H1 (cell line): ENCODE results near the gene TMEM30A. TPM values are rescaled to one million over a fixed set of nuclear protein-coding genes. Genes with fewer than 3 reads are reported as not detected.

Experiments
- CTCF ChIA-PET: fragments of 300-600 bp; sonication (Branson Sonifier 250); formaldehyde crosslinking; loops from one replicate; lab custom pipeline; 2021; ENCODE audit not compliant: partially characterized antibody; lab: Charles Lee
- POLR2A ChIA-PET: fragments of 300-600 bp; sonication (Branson Sonifier 250); formaldehyde crosslinking; loops from one replicate; lab custom pipeline; 2021; ENCODE audit warnings: inconsistent platforms; ENCODE audit not compliant: partially characterized antibody; lab: Charles Lee
- DNase-seq, 2 experiments: peaks; one replicate each; pipeline versions ENCODE4 v3.0.0 to v3.0.0-alpha.2; 2010 to 2022; ENCODE audit warnings: low spot score in 2 of 2, low read depth in 1 of 2, mixed read lengths in 1 of 2
- FAIRE-seq: peaks from 2 replicates; lab custom pipeline; 2011; peaks lifted over from hg19 to GRCh38; lab: Jason Lieb, UNC
- H2AFZ ChIP-seq: 2 replicates; pipeline ENCODE4 v1.8.1; 2012; ENCODE audit warnings: low read length, inconsistent platforms
- H2AK5ac ChIP-seq: 2 replicates; pipeline ENCODE4 v1.6.1; 2013; ENCODE audit warnings: low read depth, low read length
- H2BK120ac ChIP-seq: replicated peaks from 2 replicates; pipeline ENCODE3; 2013; ENCODE audit warnings: low read depth, low read length, inconsistent platforms
- H2BK12ac ChIP-seq: 2 replicates; pipeline ENCODE4 v1.6.1; 2013; ENCODE audit warnings: low read depth, low read length
- H2BK15ac ChIP-seq: 2 replicates; pipeline ENCODE4 v1.6.1; 2013; ENCODE audit warnings: low read length
- H2BK20ac ChIP-seq: 2 replicates; pipeline ENCODE4 v1.6.1; 2013; ENCODE audit warnings: low read length
- H2BK5ac ChIP-seq: 2 replicates; pipeline ENCODE4 v1.6.1; 2013; ENCODE audit warnings: low read depth, low read length
- H3K14ac ChIP-seq: 2 replicates; pipeline ENCODE4 v1.6.1; 2013; ENCODE audit warnings: inconsistent platforms; ENCODE audit not compliant: insufficient read length
- H3K18ac ChIP-seq: 2 replicates; pipeline ENCODE4 v1.6.1; 2013; ENCODE audit warnings: low read length; ENCODE audit errors: extremely low read depth
- H3K23ac ChIP-seq: 2 replicates; pipeline ENCODE4 v1.6.1; 2013; ENCODE audit warnings: inconsistent platforms; ENCODE audit not compliant: insufficient read length
- H3K23me2 ChIP-seq: 2 replicates; pipeline ENCODE4 v1.6.1; 2013; ENCODE audit warnings: low read depth, low read length
- H3K27ac ChIP-seq: 2 replicates; pipeline ENCODE4 v1.6.1; 2011; ENCODE audit warnings: low read depth, low read length, inconsistent platforms
- H3K27me3 ChIP-seq, 4 experiments: replicated peaks in 1 of 4; 1 replicate in 1 of 4; 2 replicates in 3 of 4; pipeline versions ENCODE4 v1.6.1 to v1.8.1; 2011 to 2013; ENCODE audit warnings: low read length in 3 of 4, mild to moderate bottlenecking in 3 of 4, inconsistent platforms in 2 of 4, mixed read lengths in 2 of 4, moderate library complexity in 1 of 4; ENCODE audit not compliant: control insufficient read depth in 3 of 4, insufficient read depth in 3 of 4; ENCODE audit errors: extremely low read depth in 1 of 4
- H3K36me3 ChIP-seq, 4 experiments: 2 replicates each; pipeline versions ENCODE4 v1.6.1 to v1.8.1; 2011 to 2013; ENCODE audit warnings: mild to moderate bottlenecking in 4 of 4, low read length in 3 of 4, moderate library complexity in 2 of 4, control low read depth in 1 of 4, inconsistent platforms in 1 of 4; ENCODE audit not compliant: insufficient read depth in 4 of 4, control insufficient read depth in 2 of 4
- H3K4ac ChIP-seq: replicated peaks from 2 replicates; pipeline ENCODE3; 2013; ENCODE audit warnings: low read length, low read depth, mixed read lengths, inconsistent platforms; ENCODE audit not compliant: insufficient read length
- H3K4me1 ChIP-seq, 4 experiments: replicated peaks in 1 of 4; 1 replicate in 1 of 4; 2 replicates in 3 of 4; pipeline versions ENCODE4 v1.6.1 to v1.8.1; 2011 to 2013; ENCODE audit warnings: low read length in 3 of 4, inconsistent platforms in 2 of 4, mixed read lengths in 1 of 4; ENCODE audit not compliant: insufficient read depth in 4 of 4, control insufficient read depth in 3 of 4
- H3K4me2 ChIP-seq, 2 experiments: 2 replicates each; pipeline versions ENCODE4 v1.6.1 to v1.8.1; 2011 to 2013; ENCODE audit warnings: low read depth in 2 of 2, low read length in 2 of 2, control low read depth in 1 of 2, inconsistent platforms in 1 of 2, mild to moderate bottlenecking in 1 of 2; ENCODE audit not compliant: insufficient read depth in 1 of 2
- H3K4me3 ChIP-seq, 4 experiments: fragments of 200-600, 300-600 bp in 1 of 4; sonication (generic), shearing (Covaris generic), sonication (Bioruptor Twin) in 1 of 4; 2 replicates each; pipeline versions ENCODE4 v1.5.1 to v1.8.1; 2011 to 2016; ENCODE audit warnings: low read length in 4 of 4, low read depth in 3 of 4, control low read depth in 2 of 4, inconsistent platforms in 2 of 4, mild to moderate bottlenecking in 2 of 4, mixed read lengths in 1 of 4, moderate library complexity in 1 of 4; ENCODE audit not compliant: insufficient read depth in 2 of 4; ENCODE audit errors: extremely low read depth in 1 of 4
- H3K56ac ChIP-seq: replicated peaks from 2 replicates; pipeline ENCODE3; 2013; ENCODE audit warnings: low read depth, mild to moderate bottlenecking, mixed read lengths, low read length, inconsistent platforms; ENCODE audit not compliant: insufficient read length
- H3K79me1 ChIP-seq: 2 replicates; pipeline ENCODE4 v1.6.1; 2013; ENCODE audit warnings: low read depth, low read length, control low read depth
- H3K79me2 ChIP-seq, 2 experiments: 2 replicates each; pipeline versions ENCODE4 v1.6.1 to v1.8.1; 2012 to 2013; ENCODE audit warnings: low read length in 2 of 2, mild to moderate bottlenecking in 2 of 2, inconsistent platforms in 1 of 2; ENCODE audit not compliant: insufficient read depth in 2 of 2, control insufficient read depth in 1 of 2
- H3K9ac ChIP-seq, 4 experiments: replicated peaks in 1 of 4; 1 replicate in 1 of 4; 2 replicates in 3 of 4; pipeline versions ENCODE4 v1.6.1 to v1.8.1; 2011 to 2013; ENCODE audit warnings: low read depth in 3 of 4, low read length in 3 of 4, control low read depth in 2 of 4, mild to moderate bottlenecking in 2 of 4, moderate library complexity in 2 of 4, inconsistent platforms in 1 of 4; ENCODE audit errors: extremely low read depth in 1 of 4
- H3K9me3 ChIP-seq, 2 experiments: 2 replicates each; pipeline versions ENCODE4 v1.6.1 to v1.8.1; 2012 to 2013; ENCODE audit warnings: mild to moderate bottlenecking in 2 of 2, moderate library complexity in 2 of 2, control low read depth in 1 of 2, inconsistent platforms in 1 of 2, low read depth in 1 of 2, low read length in 1 of 2, mixed read lengths in 1 of 2; ENCODE audit not compliant: insufficient read depth in 2 of 2
- H4K20me1 ChIP-seq, 2 experiments: replicated peaks in 1 of 2; 2 replicates each; pipeline versions ENCODE3 to v1.8.1; 2011 to 2013; ENCODE audit warnings: inconsistent platforms in 2 of 2, low read length in 2 of 2, mild to moderate bottlenecking in 1 of 2; ENCODE audit not compliant: insufficient read depth in 2 of 2, control insufficient read depth in 1 of 2
- H4K5ac ChIP-seq: 2 replicates; pipeline ENCODE4 v1.6.1; 2013; ENCODE audit warnings: low read length, low read depth, mixed read lengths, inconsistent platforms; ENCODE audit not compliant: insufficient read length
- H4K8ac ChIP-seq: 2 replicates; pipeline ENCODE4 v1.8.0; 2013; ENCODE audit warnings: mild to moderate bottlenecking, moderate library complexity, low read length, inconsistent platforms; ENCODE audit not compliant: insufficient read depth; ENCODE audit errors: extremely low read depth
- H4K91ac ChIP-seq: replicated peaks from 2 replicates; pipeline ENCODE3; 2013; ENCODE audit warnings: low read length, mixed read lengths, inconsistent platforms; ENCODE audit not compliant: insufficient read length
- CBX8 ChIP-seq: fragments of 300-800, 300-1000 bp; sonication (generic); IDR thresholded peaks from 2 replicates; pipeline ENCODE4 v1.7.1; 2016; ENCODE audit warnings: low read depth, low read length, borderline replicate concordance
- CHD1 ChIP-seq: IDR thresholded peaks from 2 replicates; pipeline ENCODE4 v1.6.1; 2012; ENCODE audit warnings: low read depth, low read length, improper control_type of control experiment
- EZH2 ChIP-seq: fragments of 200-600 bp; sonication (generic); IDR thresholded peaks from 2 replicates; pipeline ENCODE4 v1.7.1; 2012; ENCODE audit warnings: low read depth, mild to moderate bottlenecking, moderate library complexity, low read length, inconsistent platforms; ENCODE audit not compliant: severe bottlenecking
- JUND ChIP-seq: IDR thresholded peaks from 2 replicates; pipeline ENCODE4 v1.6.1; 2011; ENCODE audit warnings: mild to moderate bottlenecking, improper control_type of control experiment, low read length
- RAD21 ChIP-seq, 2 experiments: IDR thresholded peaks in 1 of 2; conservative IDR thresholded peaks in 1 of 2; 2 replicates each; pipeline ENCODE4 v1.6.1; 2011; ENCODE audit warnings: low read depth in 2 of 2, low read length in 2 of 2, improper control_type of control experiment in 1 of 2, inconsistent platforms in 1 of 2, mild to moderate bottlenecking in 1 of 2, moderate library complexity in 1 of 2
- WGBS, 2 experiments: shearing (Covaris generic) in 1 of 2; methylation state at CpG; one replicate each; pipeline versions ENCODE4 v1.1.6 to v1.1.7; 2013 to 2015; ENCODE audit warnings: low lambda C conversion rate in 2 of 2, mixed read lengths in 2 of 2, inconsistent platforms in 1 of 2, low coverage in 1 of 2, missing lambda C conversion rate in 1 of 2; ENCODE audit not compliant: insufficient replicate concordance in 2 of 2, insufficient coverage in 1 of 2, insufficient read length in 1 of 2; ENCODE audit errors: extremely low coverage in 1 of 2, missing lambda C conversion rate in 1 of 2; 5-methylcytosine and 5-hydroxymethylcytosine counted together
- polyA plus RNA-seq, 7 experiments: library from polyadenylated mRNA; depleted of rRNA in 3 of 7; stranded (reverse) in 5 of 7; unstranded in 2 of 7; fragments of >200 nt in 5 of 7; fragments of 200-250 nt in 2 of 7; gene quantifications; 1 replicate in 5 of 7; 2 replicates in 1 of 7; 4 replicates in 1 of 7; pipeline versions ENCODE4 v1.2.1 to v1.2.3, GENCODE V29; 2011 to 2013; ENCODE audit warnings: missing spikeins in 2 of 7, mixed read lengths in 2 of 7
- total RNA-seq: library from RNA; stranded (reverse); fragmentation: NEBNext Ultra II Directional; extraction: Animal tissue kit (Norgen Biotek cat#: 25700); gene quantifications from 2 replicates; pipeline ENCODE4 v1.2.1, GENCODE V29; 2021
- TF ChIP-seq, protein P1 (sequence below), 3 experiments: IDR thresholded peaks; 1 replicate in 2 of 3; 2 replicates in 1 of 3; pipeline versions ENCODE4 v1.5.1 to v1.6.1; 2011; ENCODE audit warnings: low read length in 3 of 3, mild to moderate bottlenecking in 3 of 3, inconsistent platforms in 2 of 3, low read depth in 1 of 3, moderate library complexity in 1 of 3; ENCODE audit not compliant: insufficient read depth in 1 of 3; ENCODE audit errors: control extremely low read depth in 1 of 3
- TF ChIP-seq, protein P2 (sequence below): IDR thresholded peaks from 2 replicates; pipeline ENCODE4 v1.6.1; 2011; ENCODE audit warnings: low read length, improper control_type of control experiment

Gene TMEM30A
- total and polyA plus RNA-seq, 2 of the 8 experiments (the other 6 are each of a cell fraction or from before 2014, with no cell fraction given): 10.5 to 71.0 TPM

DNA sequence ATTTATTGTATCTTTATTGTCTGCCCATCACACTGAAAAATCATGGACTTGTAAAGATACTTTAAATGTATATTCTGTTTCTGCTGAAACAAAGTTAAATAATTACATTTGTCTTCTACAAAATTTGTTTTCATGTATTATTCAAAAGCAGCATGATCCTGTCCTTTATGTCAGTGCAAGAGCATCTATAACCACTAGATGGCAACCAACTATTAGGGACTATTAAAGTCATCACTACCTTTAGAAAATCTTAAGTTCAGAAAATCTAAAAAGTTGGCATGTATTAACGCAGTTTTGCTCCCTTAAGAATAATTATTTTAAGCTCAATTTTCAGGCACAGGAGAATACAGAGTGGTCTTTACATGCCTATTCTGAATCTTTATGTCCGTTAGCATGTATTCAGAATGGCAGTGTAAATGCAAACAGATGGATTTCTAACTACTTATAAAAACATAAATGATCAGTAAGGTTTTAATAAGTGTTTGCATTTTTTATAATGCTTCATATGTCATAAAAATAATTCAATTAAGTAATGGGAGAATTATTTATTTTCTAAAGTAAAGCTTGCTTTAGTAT is 17.8 kb downstream of the TMEM30A start:
- Histone ChIP-seq H3K79me1 (no peaks in the 10 kb centered on the region), H4K20me1 (no peaks in the 10 kb centered on the region), H3K56ac (no peak overlapping the region), H3K14ac (no peak overlapping the region), H3K36me3 (peaks cover 2 to 22% (median 4%) of the 10 kb centered on the region in 4 experiments; a peak in 4 of 8 replicates), H2BK120ac (no peak overlapping the region), H3K18ac (no peak overlapping the region), H3K23ac (no peak overlapping the region), H3K79me2 (peaks cover 0 to 69% of the 10 kb centered on the region in 2 experiments; a peak in 3 of 4 replicates), H4K8ac (no peak overlapping the region), H3K4me2 (no peak overlapping the region), H3K9ac (no peak overlapping the region), H3K9me3 (no peaks in the 10 kb centered on the region), H3K23me2 (no peaks in the 10 kb centered on the region), H3K4ac (no peak overlapping the region), H2BK20ac (no peak overlapping the region), H2BK15ac (no peak overlapping the region), H3K4me1 (peaks cover 2 to 9% (median 7%) of the 10 kb centered on the region in 4 experiments; a peak in 5 of 7 replicates), H4K5ac (no peak overlapping the region), H2BK5ac (no peak overlapping the region), H3K27ac (no peak overlapping the region), H2BK12ac (no peak overlapping the region), H3K27me3 (no peaks in the 10 kb centered on the region), H3K4me3 (no peak overlapping the region), H4K91ac (no peak overlapping the region), H2AK5ac (no peak overlapping the region), H2AFZ (no peak overlapping the region)
- DNase-seq: no peak
- POLR2A ChIA-PET: interaction anchor here (1.2 to 1.7 kb wide), 2 partner anchors 9 to 23 kb away, joined by 3 to 7 read pairs; partner anchors contain the start of gene COX7A2
- FAIRE-seq: peak; percentile 80
- CTCF ChIA-PET: interaction anchor here (0.6 to 6.8 kb wide), 27 partner anchors 9 to 1512 kb away, joined by 3 to 66 read pairs (median 3); partner anchors contain the start of gene TMEM30A
- 64% methylated on average over 2 of the region's 2 CpGs; no CpG with 5 or more reads in 1 of the 2 experiments for whole genome bisulfite sequencing, 2 experiments
- TF ChIP-seq CBX8 (no peak), JUND (no peak), CHD1 (no peak), RAD21 (IDR thresholded peaks at IDR 0.05 in 1 of 2, conservative IDR thresholded peaks at IDR 0.05 in 1 of 2; ENCODE audit: low read depth in 2 of 2, low read length in 2 of 2) (peak; percentile 60 to 66), EZH2 (no peak)
- TF ChIP-seq, protein P1, sequence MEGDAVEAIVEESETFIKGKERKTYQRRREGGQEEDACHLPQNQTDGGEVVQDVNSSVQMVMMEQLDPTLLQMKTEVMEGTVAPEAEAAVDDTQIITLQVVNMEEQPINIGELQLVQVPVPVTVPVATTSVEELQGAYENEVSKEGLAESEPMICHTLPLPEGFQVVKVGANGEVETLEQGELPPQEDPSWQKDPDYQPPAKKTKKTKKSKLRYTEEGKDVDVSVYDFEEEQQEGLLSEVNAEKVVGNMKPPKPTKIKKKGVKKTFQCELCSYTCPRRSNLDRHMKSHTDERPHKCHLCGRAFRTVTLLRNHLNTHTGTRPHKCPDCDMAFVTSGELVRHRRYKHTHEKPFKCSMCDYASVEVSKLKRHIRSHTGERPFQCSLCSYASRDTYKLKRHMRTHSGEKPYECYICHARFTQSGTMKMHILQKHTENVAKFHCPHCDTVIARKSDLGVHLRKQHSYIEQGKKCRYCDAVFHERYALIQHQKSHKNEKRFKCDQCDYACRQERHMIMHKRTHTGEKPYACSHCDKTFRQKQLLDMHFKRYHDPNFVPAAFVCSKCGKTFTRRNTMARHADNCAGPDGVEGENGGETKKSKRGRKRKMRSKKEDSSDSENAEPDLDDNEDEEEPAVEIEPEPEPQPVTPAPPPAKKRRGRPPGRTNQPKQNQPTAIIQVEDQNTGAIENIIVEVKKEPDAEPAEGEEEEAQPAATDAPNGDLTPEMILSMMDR (IDR thresholded peaks at IDR 0.05; ENCODE audit: control extremely low read depth in 1 of 3, insufficient read depth in 1 of 3, low read depth in 1 of 3, low read length in 3 of 3): peak in 1 of 3 experiments; percentile 63; a peak in 2 of 4 replicates
- TF ChIP-seq, protein P2, sequence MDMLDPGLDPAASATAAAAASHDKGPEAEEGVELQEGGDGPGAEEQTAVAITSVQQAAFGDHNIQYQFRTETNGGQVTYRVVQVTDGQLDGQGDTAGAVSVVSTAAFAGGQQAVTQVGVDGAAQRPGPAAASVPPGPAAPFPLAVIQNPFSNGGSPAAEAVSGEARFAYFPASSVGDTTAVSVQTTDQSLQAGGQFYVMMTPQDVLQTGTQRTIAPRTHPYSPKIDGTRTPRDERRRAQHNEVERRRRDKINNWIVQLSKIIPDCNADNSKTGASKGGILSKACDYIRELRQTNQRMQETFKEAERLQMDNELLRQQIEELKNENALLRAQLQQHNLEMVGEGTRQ: no peak
